HG03060 (cell line): ENCODE data around the gene TMCC2.
"Not testable (repeated sequence)": the region's sequence is repeated elsewhere in the genome, so short reads cannot be mapped to it uniquely, and the experiment has no call there.

Source experiments
- ATAC-seq: cut with Tn5 transposase; IDR thresholded peaks from one replicate; pipeline ENCODE4 v1.9.1; 2021; ENCODE audit warnings: low read depth, moderate number of reproducible peaks; ENCODE audit not compliant: unreplicated experiment

Gene TMCC2

DNA sequence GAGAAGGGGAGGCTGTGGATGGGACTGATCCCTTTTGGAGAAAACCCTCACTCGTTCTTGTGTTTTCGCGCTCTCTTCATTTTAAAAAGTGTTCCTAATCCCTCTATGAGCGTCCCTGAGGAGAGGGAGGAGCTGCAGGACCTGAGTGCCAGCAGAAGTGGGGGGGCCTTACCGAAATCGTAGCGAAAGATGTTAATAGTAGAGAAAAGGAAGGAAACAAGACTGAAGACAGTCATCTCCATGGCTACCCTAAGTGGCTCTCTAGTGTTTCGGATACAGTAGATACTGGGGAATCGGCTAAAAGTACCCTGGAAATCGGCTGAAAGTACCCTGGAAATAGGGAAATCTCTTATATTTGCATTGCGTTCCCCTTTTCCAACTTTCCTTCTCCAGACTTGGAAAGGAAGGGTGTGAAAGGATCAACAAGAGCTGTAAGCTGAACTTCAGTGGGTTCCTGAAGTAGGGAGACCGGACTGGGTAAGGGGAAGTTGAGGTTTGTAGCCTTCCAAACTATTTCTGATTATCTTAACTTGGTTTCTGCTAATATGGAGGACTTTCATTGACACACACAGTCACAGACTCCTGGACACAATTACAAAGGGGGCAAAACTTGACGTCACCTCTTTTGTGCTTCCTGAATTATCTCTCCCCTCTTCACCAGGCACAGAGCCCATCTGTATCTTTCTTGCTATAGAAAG, 15.8 kb upstream of the TMCC2 start:
- no peak for ATAC-seq

- no peak for ATAC-seq
These were observed 13.0 kb upstream of the TMCC2 start for GRCh38 chr1:205214756-205215155.

DNA sequence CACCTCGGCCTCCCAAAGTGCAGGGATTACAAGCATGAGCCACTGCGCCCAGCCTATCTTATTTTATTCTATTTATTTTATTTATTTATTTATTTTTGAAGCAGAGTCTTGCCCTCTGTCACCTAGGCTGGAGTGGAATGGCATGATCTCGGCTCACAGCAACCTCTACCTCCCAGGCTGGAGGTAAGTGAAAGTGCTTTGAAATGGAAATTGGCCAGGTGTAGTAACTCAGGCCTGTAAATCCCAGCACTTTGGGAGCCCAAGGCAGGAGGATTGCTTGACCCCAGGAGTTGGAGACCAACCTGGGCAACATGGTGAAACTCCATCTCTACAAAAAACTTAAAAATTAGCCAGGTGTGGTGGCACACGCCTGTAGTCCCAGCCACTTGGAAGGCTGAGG, 11.2 kb upstream of the TMCC2 start:
- no peak for ATAC-seq

DNA sequence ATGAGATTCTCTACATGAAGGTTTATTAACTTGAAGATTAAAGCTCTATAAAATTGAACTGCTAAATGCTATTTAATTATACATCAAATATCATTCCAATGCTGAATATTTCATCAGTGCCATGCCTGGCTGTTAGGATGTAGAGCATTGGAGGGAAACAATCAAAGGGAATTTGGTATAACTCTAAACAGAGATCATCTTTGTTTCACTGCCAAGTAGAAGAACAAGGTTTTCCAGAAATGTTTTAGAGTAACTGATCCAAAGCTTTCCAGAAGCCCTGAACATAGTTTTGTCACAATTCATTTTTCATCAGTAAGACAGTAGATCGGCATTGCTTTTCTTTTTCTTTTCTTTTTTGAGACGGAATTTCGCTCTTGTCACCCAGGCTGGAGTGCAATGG, 10.3 kb upstream of the TMCC2 start:
- ATAC-seq: no peak

- no peak for ATAC-seq
These were observed 7.3 kb upstream of the TMCC2 start for GRCh38 chr1:205220421-205220820.

DNA sequence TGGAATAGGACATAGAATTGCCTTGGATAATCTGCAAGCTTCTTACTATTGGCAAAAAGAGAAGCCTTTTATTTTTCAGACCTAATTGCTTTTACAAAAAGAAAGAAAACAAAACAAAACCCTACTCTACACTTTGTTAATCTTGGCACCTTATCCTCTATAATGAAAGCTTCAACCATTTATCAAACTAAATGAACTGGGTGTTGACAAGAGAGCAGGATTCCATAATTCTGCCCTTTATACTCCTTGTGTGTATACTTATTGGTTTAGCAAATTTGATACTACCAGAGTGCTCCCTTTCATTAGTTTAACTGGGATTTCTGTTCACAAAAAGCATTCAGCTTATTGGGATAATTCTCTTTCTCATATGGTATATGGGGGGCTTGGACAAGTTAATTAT, 3.0 kb upstream of the TMCC2 start:
- ATAC-seq: no peak

DNA sequence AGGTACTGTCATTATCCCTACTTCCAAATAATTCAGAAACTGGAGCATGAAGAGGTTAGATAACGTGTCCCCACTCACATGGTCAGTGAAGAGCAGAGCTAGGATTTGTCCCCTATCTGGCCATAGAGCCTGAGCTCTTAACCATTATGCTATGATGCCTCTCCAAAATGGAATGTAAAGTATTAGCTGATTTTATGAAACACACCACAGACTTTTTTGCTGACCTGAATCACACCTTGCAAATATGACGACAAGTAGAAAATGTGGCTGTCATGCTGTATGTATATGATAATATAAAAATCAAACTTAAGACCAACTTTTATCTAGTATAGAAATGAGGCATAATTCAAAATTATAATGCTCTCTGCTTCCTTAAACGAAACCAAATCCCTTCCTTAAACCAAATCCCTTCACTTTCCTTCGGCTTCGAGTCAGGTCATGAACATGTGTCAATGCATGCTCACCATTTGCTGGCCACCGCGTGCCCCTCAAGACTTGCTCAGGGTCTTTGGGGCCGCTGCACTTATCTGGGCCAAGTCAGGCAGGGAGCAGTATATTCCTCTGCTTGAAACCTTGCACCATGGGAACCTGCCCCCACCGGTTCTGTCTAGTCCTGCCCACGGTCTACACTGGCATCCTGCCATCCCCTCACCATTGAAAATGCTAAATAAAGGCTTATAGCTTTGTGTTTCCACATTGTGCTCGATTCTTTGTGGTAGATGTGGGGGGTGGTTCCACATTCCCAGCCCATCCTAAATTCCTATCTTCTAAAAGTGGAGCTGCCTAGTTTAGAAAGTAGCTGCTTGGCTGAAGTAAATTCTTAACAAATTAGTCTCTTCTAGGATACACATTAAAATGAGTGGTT, 1.6 kb upstream of the TMCC2 start:
- ATAC-seq: no peak

DNA sequence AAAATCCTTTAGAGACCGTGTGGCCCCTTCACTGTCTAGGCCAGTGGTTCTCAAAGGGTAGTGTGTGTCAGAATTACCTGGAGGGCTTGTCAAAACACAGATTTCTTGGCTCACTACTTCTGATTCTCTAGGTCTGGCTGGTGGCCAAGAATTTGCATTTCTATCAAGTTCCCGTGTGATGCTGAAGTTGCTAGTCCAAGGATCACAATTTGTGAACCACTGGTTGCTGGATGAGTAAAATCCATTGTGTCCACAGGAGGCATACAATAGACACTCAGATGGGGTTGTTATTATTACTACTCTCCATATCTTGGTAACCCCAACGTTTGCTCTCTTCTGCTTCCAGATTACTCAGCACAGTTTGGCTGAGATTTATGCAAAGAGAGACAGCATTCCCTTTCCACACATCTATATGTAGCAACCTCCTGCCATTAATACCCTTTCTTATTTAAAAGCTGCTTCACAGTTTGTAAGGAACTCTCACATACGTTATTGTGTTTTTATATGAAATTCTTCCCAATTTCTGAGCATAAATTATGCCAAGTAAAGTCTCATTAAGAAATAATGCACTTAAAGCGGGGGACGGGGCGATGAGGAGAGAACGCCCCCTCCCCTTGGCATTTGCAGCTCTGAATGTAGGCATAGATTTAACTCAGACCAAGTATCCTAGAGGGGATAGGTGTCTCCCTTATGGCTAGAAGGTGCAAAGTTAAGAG, 720 bp upstream of the TMCC2 start:
- ATAC-seq: no peak

- ATAC-seq: no peak
These were observed 361 bp downstream of the TMCC2 start for GRCh38 chr1:205228093-205228521.

GRCh38 chr1:205229399-205229871, 1.7 kb downstream of the TMCC2 start:
- ATAC-seq: no peak

DNA sequence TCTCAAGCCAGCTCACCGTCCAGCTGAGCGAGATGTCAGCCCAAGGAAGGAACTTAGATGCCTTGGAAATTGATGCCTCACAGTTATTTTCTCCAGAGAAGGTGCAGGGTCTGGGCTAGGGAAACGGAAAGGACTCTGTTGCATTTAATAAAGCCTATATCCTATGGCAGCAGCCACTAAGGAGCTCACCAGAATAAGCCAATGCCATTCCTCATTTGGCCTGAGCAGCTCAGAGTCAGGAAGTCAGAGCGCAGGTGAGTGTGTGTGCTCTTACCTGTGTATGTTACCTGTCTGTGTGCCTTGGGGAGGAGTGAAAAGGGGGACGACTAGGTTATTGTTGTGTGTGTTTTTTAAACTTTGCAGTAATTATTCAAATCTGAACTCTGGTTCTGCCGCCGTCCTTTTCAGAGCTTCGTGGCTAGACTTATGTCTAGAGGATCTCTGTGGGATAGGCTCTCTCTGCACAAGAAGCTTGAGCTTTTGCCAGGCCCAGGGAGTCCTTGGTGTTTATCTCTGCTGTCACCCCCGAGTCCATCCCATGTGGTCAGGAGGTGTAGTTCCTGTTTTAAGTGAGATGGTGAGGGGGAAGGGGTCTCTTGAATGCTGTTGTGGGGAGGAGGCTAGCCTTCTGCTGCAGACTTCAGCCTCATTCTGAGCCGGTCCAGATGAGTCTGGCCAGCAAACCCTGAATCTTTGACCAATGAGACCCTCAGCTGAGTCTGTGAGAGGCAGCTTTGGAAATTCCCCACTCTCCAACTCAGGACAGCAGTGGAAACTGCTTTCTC, 2.4 kb downstream of the TMCC2 start:
- ATAC-seq: no peak

GRCh38 chr1:205230982-205231381, 3.2 kb downstream of the TMCC2 start:
- no peak for ATAC-seq

GRCh38 chr1:205232127-205232820, 4.5 kb downstream of the TMCC2 start:
- no peak for ATAC-seq

DNA sequence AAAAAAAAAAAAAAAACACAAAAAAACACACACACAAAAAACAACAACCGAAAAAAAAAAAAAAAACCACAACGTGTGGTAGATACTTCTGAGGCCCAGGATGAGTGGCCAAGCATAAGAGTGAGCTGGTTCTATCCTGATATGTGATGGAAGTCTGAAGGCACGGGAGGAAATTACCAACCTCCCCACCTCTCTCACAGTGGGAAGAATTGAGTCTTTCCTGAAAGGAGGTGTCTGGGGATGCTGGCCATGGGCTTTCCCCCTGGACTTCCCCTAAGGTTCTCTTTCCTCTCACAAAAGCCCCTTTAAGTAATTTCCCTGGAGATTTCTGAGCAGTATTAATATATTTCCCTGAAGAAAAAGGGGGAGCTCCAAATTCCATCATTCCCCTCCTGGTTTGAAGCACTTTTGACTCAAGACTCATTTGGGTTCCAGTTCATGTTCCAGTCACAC, 5.2 kb downstream of the TMCC2 start:
- no peak for ATAC-seq

GRCh38 chr1:205233986-205234385, 6.2 kb downstream of the TMCC2 start:
- not testable (repeated sequence) for ATAC-seq

GRCh38 chr1:205235951-205236350, 8.2 kb downstream of the TMCC2 start:
- no peak for ATAC-seq

GRCh38 chr1:205236526-205236925, 8.8 kb downstream of the TMCC2 start:
- ATAC-seq: no peak

- ATAC-seq: no peak
These were observed 9.3 kb downstream of the TMCC2 start for GRCh38 chr1:205236951-205237475.
